ENCODE data around the gene KCTD16. TPM values are rescaled to one million over a fixed set of nuclear protein-coding genes. Genes with fewer than 3 reads are reported as not detected.

Gene KCTD16
- total RNA-seq, 1 donor from 2014 or later: 0.18 TPM

GRCh38 chr5:144162686-144163085, 8.0 kb upstream of the KCTD16 start:
- no peak for DNase-seq (ENCODE audit: extremely low read depth, low read depth, low spot score)

- no peak for DNase-seq (ENCODE audit: extremely low read depth, low read depth, low spot score)
Observed at GRCh38 chr5:144166696-144167095, 4.0 kb upstream of the KCTD16 start.

DNA sequence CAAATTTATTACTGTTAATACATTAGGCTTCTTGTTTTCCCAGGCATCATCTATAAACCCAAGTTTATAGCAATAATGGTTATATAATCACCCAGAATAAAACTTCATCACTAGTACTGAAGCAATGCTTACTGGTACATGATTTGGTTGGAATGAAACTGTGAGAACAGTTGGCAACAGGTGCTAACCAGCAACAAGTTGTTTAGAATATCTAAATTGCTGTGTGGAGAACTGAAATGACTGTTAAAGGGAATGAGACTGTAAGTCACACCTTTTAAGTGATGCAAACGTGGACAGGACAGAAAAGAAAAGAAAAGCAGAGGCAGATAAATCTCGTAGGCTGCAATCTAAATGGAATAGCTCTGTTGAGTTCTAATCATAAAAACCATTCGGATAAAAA, 2.7 kb upstream of the KCTD16 start:
- DNase-seq (ENCODE audit: extremely low read depth, low read depth, low spot score): no peak

DNA sequence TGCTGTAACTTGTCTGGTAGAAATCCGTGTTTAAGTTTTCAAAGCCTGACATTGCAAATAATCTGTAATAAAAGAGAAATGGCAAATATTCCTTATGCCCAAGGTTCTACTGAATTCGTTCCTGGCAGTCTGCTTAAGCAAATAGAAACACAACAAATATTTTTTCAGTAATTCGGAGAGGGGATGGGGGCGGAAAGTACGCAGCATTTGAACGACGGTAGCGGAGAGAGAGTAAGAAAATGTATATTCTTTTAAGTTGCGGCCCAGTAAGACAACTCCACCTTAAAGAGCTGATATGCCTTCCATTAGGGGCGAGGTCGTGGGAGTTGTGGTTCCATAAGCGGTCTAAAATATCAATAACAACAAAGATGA, 783 bp upstream of the KCTD16 start:
- no peak for DNase-seq (ENCODE audit: extremely low read depth, low read depth, low spot score)

DNA sequence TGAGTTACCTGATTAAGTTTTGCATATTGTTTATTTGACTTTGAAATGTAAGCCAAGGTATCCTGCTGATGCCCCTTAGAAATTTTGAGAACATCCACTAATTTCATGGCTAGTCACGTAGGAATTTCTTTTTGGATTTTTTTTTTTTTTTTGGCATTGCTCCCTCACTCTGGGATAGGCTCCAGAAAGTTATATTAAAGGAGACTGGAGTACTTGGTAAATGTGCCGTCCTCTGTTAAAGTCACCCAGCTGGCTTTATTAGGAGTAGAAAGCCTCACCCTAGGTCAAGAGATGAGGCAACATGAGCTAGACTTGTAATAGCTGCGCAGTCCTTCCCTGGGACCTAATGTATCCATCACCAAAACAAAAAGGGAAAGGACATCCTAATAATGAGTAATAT, 3.1 kb downstream of the KCTD16 start:
- DNase-seq (ENCODE audit: extremely low read depth, low read depth, low spot score): no peak

- no peak for DNase-seq (ENCODE audit: extremely low read depth, low read depth, low spot score)
Observed at GRCh38 chr5:144177548-144177947, 6.9 kb downstream of the KCTD16 start.

DNA sequence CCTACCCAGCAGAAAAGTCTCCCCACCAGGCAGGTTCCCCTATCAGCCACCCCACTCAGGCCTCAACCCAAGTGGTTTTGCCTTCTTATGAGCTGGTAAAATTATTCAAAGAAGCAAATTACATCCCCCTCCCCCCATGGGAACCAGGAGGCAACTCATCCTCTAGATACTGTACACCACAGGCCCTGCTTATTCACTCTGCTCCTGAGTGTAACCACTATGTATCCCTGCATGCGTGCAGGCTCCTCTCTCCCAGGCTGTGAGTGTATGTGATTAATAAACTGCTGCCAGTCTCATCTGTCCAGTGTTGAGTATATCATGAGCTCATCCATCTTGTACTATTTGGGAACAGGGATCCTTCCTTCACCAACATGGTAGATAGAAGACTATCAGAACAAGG, 8.6 kb downstream of the KCTD16 start:
- DNase-seq (ENCODE audit: extremely low read depth, low read depth, low spot score): no peak

- DNase-seq (ENCODE audit: extremely low read depth, low read depth, low spot score): peak; percentile 42
Observed at GRCh38 chr5:144183254-144183889, 12.7 kb downstream of the KCTD16 start.

DNA sequence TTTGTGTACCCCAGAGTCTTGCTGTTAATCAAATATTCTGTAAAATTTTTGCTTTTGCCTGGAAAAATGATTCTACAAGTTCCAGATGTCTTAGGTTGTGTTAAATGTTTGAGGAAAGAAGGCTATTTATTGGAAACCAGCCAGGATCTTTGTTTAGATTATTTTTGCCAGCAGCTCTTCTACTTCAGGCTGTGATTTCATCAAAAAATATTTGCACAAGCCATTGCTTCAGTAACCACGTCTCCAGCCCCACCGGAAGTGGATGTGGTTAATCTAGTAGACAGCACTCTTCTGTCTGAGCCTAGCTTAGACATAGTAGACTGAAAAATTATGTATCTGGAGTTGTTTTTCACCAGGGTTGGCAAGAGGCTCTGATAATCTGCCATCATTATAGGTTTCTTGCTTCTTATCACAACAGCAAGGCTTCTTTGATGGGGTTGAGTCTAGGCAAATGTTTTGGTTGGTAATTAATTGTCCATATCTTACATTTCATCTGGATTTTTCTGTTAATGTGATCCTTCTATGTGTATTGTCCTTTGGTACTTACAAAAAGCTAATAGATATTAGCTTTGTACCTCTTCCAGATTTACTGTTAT, 17.1 kb downstream of the KCTD16 start:
- DNase-seq (ENCODE audit: extremely low read depth, low read depth, low spot score): peak; percentile 78

DNA sequence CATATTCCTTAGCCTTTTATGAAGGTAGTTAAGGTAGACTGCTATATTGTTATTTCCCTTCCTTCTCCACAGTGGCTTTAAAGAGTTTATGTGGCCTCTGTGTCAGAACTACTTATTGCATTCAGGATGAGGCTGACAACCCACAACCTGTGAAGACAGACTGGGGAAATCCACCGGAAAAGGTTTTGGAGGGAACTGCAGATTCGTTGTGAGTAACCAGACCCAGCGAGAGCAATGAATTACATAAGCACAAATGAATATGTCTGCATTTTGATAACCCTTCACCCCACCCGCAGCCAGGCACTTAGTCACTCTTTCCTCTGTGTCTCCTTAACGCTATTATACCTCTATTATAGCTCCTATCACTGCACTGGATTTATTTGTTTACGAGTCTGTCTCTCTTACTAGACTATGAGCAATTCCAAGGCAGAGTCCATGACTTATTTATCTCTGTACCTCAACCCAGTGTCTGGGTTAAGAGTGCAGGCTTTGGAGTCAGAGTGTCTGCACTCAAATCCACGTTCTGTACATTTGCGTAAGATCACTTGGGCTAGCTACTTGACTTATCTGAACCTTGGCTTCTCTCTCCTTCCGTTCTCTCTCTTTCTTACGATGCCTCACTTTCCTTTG, 19.2 kb downstream of the KCTD16 start:
- peak; percentile 87 for DNase-seq (ENCODE audit: extremely low read depth, low read depth, low spot score)

- no peak for DNase-seq (ENCODE audit: extremely low read depth, low read depth, low spot score)
Observed at GRCh38 chr5:144191531-144191930, 20.9 kb downstream of the KCTD16 start.

- DNase-seq (ENCODE audit: extremely low read depth, low read depth, low spot score): peak; percentile 84
Observed at GRCh38 chr5:144191998-144192397, 21.3 kb downstream of the KCTD16 start.

- DNase-seq (ENCODE audit: extremely low read depth, low read depth, low spot score): no peak
Observed at GRCh38 chr5:144192661-144193060, 22.0 kb downstream of the KCTD16 start.

DNA sequence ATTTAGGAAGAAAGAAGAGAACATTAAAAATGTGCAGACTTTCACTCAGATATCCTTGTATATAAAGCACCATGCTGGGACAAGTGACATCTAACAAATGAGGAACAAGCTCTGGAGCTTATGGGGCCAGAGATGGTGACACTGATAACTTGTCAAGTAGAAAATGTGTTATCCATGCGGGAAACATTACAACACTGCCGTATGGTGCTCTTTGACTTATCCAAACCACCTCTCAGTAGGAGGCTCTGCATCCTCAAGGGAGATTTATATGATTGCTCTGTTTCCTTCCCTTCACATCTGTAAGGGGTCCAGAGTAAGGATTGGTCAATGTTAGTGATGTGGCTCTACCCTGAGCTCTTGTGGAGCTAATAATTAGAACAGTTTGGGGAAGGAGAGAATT, 23.5 kb downstream of the KCTD16 start:
- DNase-seq (ENCODE audit: extremely low read depth, low read depth, low spot score): no peak

DNA sequence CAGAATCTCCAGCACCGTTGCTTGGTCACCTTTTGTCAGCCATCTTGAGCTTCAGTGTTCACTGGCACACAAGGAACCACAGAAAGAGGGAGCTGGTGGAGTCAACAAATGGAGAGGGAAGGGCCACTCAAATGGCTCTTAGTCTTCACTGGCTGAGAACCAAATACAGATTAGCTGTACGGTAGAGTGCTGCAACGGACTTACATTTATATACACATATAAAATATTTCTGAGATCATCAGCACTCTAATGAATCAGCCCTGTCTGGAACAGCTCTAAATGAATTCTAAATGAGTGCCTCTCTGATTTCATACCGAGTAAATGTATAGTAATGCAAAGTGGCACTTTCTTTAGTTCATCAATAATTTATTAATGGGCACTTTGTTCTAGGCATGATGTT, 24.8 kb downstream of the KCTD16 start:
- DNase-seq (ENCODE audit: extremely low read depth, low read depth, low spot score): no peak

- no peak for DNase-seq (ENCODE audit: extremely low read depth, low read depth, low spot score)
Observed at GRCh38 chr5:144196612-144197011, 25.9 kb downstream of the KCTD16 start.

DNA sequence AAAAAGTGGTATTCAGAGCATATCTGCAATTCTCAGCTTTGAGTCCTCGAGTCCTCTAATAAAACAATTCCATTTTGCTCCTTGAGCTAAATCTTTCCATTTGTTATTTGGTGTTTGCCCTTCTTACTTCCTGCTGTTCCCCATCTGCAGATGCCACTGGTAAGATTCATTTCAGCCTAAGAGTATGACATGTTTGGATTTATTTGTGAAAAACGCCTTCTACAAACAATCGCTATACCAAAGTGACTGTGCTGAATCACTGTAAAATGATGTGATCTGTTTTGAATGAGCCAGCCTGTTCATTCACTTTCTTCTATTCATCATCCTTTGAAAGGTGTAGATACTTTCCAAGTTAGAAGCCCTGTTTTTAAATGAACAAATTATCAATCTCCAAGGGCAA, 27.7 kb downstream of the KCTD16 start:
- DNase-seq (ENCODE audit: extremely low read depth, low read depth, low spot score): no peak

DNA sequence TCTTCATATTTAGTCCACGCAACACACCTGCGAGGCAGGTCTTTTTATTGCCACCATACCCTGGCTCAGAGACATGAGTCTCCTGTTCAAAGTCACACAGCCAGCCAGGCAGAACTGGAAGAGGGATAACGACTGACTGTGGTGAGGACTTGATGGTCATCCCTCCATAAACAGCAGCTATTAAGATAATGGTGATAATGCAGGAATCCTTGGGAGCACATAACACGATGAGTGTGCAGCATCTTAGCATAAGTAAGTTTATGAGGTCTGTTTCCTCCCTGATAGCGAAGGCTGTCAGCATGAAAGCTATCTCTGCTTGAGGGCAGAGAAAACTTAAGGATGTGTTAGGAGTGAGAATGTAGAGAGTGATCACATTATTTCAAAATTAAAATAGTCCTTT, 30.9 kb downstream of the KCTD16 start:
- DNase-seq (ENCODE audit: extremely low read depth, low read depth, low spot score): no peak

GRCh38 chr5:144202072-144202471, 31.4 kb downstream of the KCTD16 start:
- no peak for DNase-seq (ENCODE audit: extremely low read depth, low read depth, low spot score)

DNA sequence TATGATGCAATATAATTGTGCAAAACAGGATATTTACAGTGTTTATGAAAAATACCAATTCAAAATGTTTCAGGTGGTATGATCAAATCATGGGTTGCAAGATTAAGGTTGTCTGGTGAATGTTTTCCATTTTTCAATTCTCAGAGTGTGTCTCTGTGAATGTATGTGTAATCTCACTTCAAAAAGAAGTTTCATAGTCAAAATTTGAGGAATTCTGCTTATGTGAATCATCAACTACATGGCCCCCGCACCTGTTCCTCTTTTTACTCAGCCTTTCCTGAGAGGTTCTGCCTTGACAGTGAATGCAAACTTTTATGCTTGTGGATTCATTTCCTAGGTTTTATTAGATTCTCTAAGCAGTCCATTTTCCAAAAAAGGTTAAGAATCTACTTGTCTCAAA, 32.1 kb downstream of the KCTD16 start:
- no peak for DNase-seq (ENCODE audit: extremely low read depth, low read depth, low spot score)

DNA sequence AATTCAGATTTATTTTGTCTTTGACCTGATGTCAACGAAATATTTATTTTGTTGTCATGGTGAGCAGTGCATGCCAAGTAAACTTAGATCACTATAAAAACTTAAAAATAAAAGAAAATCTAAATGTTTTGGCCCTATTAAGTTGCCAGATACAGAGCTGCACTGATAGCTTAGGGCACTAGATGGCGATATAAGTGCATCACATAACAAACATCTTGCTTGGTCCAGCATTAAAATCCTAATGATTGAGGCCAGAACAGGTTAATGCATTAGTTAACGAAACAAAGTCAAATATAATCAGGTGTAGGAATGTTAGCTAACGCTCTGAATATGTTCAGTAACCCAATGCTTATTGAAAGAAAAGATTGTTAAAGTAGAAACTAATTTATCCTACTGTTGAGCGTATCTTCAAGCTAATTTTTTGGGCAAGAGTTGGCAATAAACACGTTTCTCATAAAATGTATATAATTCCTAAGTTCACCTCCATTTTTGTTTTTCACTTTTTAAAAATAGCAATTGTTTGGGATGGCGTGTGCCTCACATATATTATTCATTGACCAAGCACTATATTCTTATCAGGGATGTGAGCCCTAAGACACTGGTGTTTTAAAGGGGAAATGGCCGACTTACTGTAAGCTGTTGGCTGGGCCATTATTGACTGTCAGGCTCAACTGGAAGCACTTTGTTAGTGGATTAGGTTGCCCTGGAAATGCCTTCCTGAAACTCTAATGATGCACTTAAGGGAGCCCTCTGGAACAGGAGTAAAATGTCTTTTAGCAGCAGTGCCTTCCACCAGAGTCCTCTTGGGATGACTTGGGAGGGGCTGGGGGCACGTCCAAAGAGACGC, 33.3 kb downstream of the KCTD16 start:
- DNase-seq (ENCODE audit: extremely low read depth, low read depth, low spot score): peak; percentile 64

GRCh38 chr5:144205141-144205551, 34.5 kb downstream of the KCTD16 start:
- DNase-seq (ENCODE audit: extremely low read depth, low read depth, low spot score): no peak

All from glomerular endothelial cell (primary cell).